Kidney (tissue), 14 donors: ENCODE data around the gene HOXA7. TPM values are rescaled to one million over a fixed set of nuclear protein-coding genes. Genes with fewer than 3 reads are reported as not detected.

Source experiments
- DNase-seq, 5 donors: peaks; one replicate each; pipeline ENCODE4 v3.0.0-alpha.2; 2013 to 2020
- FAIRE-seq: peaks from 2 replicates; lab custom pipeline; 2012; peaks lifted over from hg19 to GRCh38; lab: Jason Lieb, UNC
- H3K27ac ChIP-seq, 2 donors: one replicate each; pipeline ENCODE4 v1.7.0; 2013; ENCODE audit warnings: low read depth in 2 of 2, low read length in 2 of 2, inconsistent platforms in 1 of 2
- H3K27me3 ChIP-seq: one replicate; pipeline ENCODE4 v1.7.1; 2013; ENCODE audit warnings: low read length, inconsistent platforms; ENCODE audit not compliant: control insufficient read depth, insufficient read depth
- H3K36me3 ChIP-seq, 3 donors: one replicate each; pipeline versions ENCODE4 v1.7.0 to v1.7.1; 2013; ENCODE audit warnings: low read length in 3 of 3, control low read depth in 1 of 3, inconsistent platforms in 1 of 3; ENCODE audit not compliant: insufficient read depth in 3 of 3, control insufficient read depth in 2 of 3
- H3K4me1 ChIP-seq, 3 donors: one replicate each; pipeline versions ENCODE4 v1.7.0 to v1.7.1; 2013; ENCODE audit warnings: low read length in 3 of 3, inconsistent platforms in 1 of 3, low read depth in 1 of 3; ENCODE audit not compliant: control insufficient read depth in 2 of 3, insufficient read depth in 2 of 3
- H3K4me3 ChIP-seq, 3 donors: one replicate each; pipeline versions ENCODE4 v1.7.0 to v1.8.1; 2013; ENCODE audit warnings: low read length in 3 of 3, control low read depth in 1 of 3, inconsistent platforms in 1 of 3
- H3K9ac ChIP-seq, 3 donors: one replicate each; pipeline versions ENCODE4 v1.7.0 to v1.7.1; 2013; ENCODE audit warnings: low read length in 3 of 3, control low read depth in 1 of 3, inconsistent platforms in 1 of 3
- H3K9me3 ChIP-seq, 3 donors: one replicate each; pipeline versions ENCODE4 v1.7.0 to v1.7.1; 2013; ENCODE audit warnings: low read length in 3 of 3, control low read depth in 1 of 3, inconsistent platforms in 1 of 3; ENCODE audit not compliant: control insufficient read depth in 2 of 3, insufficient read depth in 1 of 3
- intact Hi-C: fragments of 100-400 bp; cut with DNase I; formaldehyde crosslinking; loops from one replicate; pipeline ENCODE4 v1.11.1; 2022
- polyA plus RNA-seq: library from polyadenylated mRNA; stranded (reverse); fragments of 350-450 nt; fragmentation: Illumina TruSeq; extraction: RNeasy Lipid Tissue Mini Kit (QIAGEN cat#74804); gene quantifications from one replicate; pipeline ENCODE4 v1.2.3, GENCODE V29; 2014; ENCODE audit warnings: low read depth, low replicate concordance; ENCODE audit not compliant: insufficient read depth
- total RNA-seq: library from RNA; stranded (reverse); fragmentation: NEBNext Ultra II Directional; extraction: Animal tissue kit (Norgen Biotek cat#: 25700); gene quantifications from one replicate; pipeline ENCODE4 v1.2.1, GENCODE V29; 2021
- TF ChIP-seq, protein P1 (sequence below): IDR thresholded peaks from 3 replicates; pipeline ENCODE4 v1.5.1; 2012; ENCODE audit warnings: mild to moderate bottlenecking, moderate library complexity, borderline replicate concordance; ENCODE audit not compliant: insufficient read depth; ENCODE audit errors: extremely low read depth
- donor health status: control.
- donor health status: control.
- donor health status: control.
- donor health status: control.
- donor health status: control.
- donor health status: DM: yes; HTN: yes; CAD: no.
- donor health status: Normal renal cell carcinoma (clear cell type).

The HOXA7 gene
- total and polyA plus RNA-seq, 2 donors from 2014 or later: 23.8 to 31.3 TPM

DNA sequence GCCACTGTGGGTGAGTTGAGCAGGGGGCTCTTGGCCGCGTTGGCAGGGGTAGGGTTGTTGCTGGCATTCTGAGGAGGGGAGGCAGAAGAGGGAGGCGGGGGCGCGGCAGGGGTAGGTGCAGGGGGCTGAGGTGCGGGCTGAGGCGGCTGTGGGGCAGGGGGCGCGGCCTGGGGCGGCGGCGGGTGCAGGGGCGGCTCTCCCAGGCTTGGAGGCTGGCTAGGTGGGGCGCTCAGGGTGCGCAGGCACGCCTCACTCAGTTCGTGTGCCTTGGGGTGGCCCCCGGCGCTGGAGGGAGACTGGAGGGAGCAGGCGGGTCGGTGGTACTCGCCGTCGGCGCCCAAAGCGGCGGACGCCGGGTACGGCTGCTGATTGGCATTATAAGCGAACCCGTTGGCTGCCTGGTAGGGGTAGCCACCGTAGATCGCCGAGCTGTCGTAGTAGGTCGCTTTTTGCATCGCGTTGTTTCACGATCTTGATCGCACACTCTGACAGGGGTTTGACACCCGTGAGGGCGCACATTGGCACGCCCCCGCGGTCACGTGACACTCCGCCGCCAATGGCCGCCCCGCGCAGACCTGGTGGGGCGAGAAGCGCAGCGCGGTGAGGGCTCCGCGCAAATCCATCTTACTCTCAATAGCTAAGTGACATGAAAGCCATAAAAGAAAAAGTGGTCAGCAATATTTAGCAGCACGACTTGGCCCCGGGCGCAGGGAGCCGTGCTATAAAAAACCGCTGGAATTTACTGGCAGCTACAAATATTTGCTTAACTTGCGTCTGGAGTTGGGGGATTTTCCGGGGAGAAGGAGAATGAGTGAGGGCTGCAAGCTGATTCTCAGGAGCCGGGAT is 46.1 kb downstream of the HOXA7 start:
- peak overlapping the region in 2 of 3 donors; percentile 9 to 69 for H3K4me3 ChIP-seq
- H3K9me3 ChIP-seq: no peaks in the 10 kb centered on the region
- no peak for FAIRE-seq
- H3K27ac ChIP-seq: peak overlapping the region; percentile 85 to 97
- H3K9ac ChIP-seq: peak overlapping the region in 2 of 3 donors; percentile 92 to 94
- peaks cover 0 to 5% (median 4%) of the 10 kb centered on the region in 3 donors for H3K36me3 ChIP-seq
- peak; percentile 91 to 95 (median 94) for DNase-seq
- intact Hi-C loops: no loop called here
- H3K27me3 ChIP-seq: no peaks in the 10 kb centered on the region
- H3K4me1 ChIP-seq: peaks cover 16 to 20% (median 18%) of the 10 kb centered on the region in 3 donors
- TF ChIP-seq, protein P1, sequence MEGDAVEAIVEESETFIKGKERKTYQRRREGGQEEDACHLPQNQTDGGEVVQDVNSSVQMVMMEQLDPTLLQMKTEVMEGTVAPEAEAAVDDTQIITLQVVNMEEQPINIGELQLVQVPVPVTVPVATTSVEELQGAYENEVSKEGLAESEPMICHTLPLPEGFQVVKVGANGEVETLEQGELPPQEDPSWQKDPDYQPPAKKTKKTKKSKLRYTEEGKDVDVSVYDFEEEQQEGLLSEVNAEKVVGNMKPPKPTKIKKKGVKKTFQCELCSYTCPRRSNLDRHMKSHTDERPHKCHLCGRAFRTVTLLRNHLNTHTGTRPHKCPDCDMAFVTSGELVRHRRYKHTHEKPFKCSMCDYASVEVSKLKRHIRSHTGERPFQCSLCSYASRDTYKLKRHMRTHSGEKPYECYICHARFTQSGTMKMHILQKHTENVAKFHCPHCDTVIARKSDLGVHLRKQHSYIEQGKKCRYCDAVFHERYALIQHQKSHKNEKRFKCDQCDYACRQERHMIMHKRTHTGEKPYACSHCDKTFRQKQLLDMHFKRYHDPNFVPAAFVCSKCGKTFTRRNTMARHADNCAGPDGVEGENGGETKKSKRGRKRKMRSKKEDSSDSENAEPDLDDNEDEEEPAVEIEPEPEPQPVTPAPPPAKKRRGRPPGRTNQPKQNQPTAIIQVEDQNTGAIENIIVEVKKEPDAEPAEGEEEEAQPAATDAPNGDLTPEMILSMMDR: no peak

GRCh38 chr7:27109466-27110185 is 46.8 kb downstream of the HOXA7 start:
- peak overlapping the region in 1 of 3 donors; percentile 43 for H3K4me3 ChIP-seq
- peaks cover 0 to 5% (median 4%) of the 10 kb centered on the region in 3 donors for H3K36me3 ChIP-seq
- peaks cover 19 to 22% (median 19%) of the 10 kb centered on the region in 3 donors for H3K4me1 ChIP-seq
- DNase-seq (peak in 2 of 5 donors; percentile 61 to 66), FAIRE-seq (no peak)
- no peaks in the 10 kb centered on the region for H3K27me3 ChIP-seq
- H3K9ac ChIP-seq: peak overlapping the region in 2 of 3 donors; percentile 22 to 59
- TF ChIP-seq, protein P1: no peak
- H3K9me3 ChIP-seq: no peaks in the 10 kb centered on the region
- H3K27ac ChIP-seq: peak overlapping the region; percentile 87 to 97
- intact Hi-C loops: no loop called here

DNA sequence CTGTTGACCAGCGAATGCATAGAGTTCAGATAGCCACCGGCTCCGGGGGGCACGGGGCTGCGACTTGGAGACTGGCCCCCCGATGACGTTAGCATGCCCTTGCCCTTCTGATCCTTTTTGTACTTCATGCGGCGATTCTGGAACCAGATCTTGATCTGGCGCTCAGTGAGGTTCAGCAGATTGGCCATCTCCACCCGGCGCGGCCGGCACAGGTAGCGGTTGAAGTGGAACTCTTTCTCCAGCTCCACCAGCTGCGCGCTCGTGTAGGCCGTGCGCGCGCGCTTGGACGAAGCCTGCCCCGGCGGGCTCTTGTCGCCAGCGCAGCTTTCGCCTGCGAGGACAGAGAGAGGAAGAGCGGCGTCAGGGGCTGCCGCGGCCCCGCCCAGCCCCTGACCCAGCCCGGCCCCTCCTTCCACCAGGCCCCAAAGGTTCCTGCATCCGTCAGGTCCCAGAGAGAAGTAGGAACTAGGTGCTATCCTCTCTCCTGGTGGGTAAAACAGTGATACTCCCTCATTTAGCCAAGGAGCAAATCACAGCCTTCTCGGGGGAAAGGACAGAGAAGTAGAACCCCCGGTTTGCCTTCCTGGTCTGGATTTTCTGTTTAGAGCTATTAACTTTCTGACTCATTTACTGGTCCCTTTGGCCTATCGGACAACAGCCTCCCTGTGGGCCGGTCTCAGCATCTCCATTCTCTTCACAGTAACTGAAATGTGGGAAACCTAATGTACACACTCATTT is 47.9 kb downstream of the HOXA7 start:
- TF ChIP-seq, protein P1: no peak
- peaks cover 19 to 22% (median 19%) of the 10 kb centered on the region in 3 donors for H3K4me1 ChIP-seq
- peak overlapping the region in 2 of 3 donors; percentile 32 to 59 for H3K9ac ChIP-seq
- peak overlapping the region in 2 of 3 donors; percentile 12 to 43 for H3K4me3 ChIP-seq
- H3K27me3 ChIP-seq: no peaks in the 10 kb centered on the region
- DNase-seq: peak in 4 of 5 donors; percentile 79 to 93 (median 90)
- intact Hi-C loops: no loop called here
- H3K27ac ChIP-seq: peak overlapping the region; percentile 75 to 87
- no peaks in the 10 kb centered on the region for H3K9me3 ChIP-seq
- H3K36me3 ChIP-seq: peaks cover 0 to 5% (median 4%) of the 10 kb centered on the region in 3 donors
- FAIRE-seq: no peak
